Measurements from ENCODE around the gene AMFR.
A peak's percentile ranks its signal among the peaks of the same experiment; 100 is the strongest.

The AMFR gene

GRCh38 chr16:56320056-56320455, 105.3 kb downstream of the AMFR start:
- Histone ChIP-seq H3K79me1 (ENCODE audit: low read length) (no peaks in the 10 kb centered on the region), H3K79me2 (ENCODE audit: control insufficient read depth, insufficient read depth, low read length, poor library complexity) (no peaks in the 10 kb centered on the region), H3K4me2 (ENCODE audit: low read length) (no peak overlapping the region), H3K23ac (ENCODE audit: low read length) (no peak overlapping the region), H3K18ac (ENCODE audit: low read length) (no peak overlapping the region), H3K27ac (ENCODE audit: low read depth, low read length) (no peak overlapping the region), H3K36me3 (ENCODE audit: control insufficient read depth in 1 of 2, insufficient read depth in 2 of 2, low read length in 2 of 2) (no peaks in the 10 kb centered on the region), H3K4me3 (ENCODE audit: low read depth, low read length) (no peak overlapping the region), H4K12ac (ENCODE audit: low read depth, low read length) (no peak overlapping the region), H3K9me3 (ENCODE audit: insufficient read depth, low read depth, low read length) (no peaks in the 10 kb centered on the region), H3K4me1 (ENCODE audit: control insufficient read depth in 1 of 2, insufficient read depth in 2 of 2, low read length in 2 of 2) (peaks cover 6 to 12% of the 10 kb centered on the region in 2 experiments), H2AK5ac (ENCODE audit: low read length) (no peak overlapping the region), H3K27me3 (ENCODE audit: insufficient read depth, low read length) (no peaks in the 10 kb centered on the region), H3K9ac (ENCODE audit: low read length) (no peak overlapping the region), H2BK120ac (ENCODE audit: insufficient read depth, low read length, poor library complexity) (no peak overlapping the region), H2BK12ac (ENCODE audit: low read length) (no peak overlapping the region), H4K8ac (ENCODE audit: low read depth, low read length) (no peak overlapping the region), H4K91ac (ENCODE audit: low read depth, low read length) (no peak overlapping the region), H3K4ac (ENCODE audit: low read depth, low read length) (no peak overlapping the region), H2BK5ac (ENCODE audit: low read depth, low read length, poor library complexity) (no peak overlapping the region), H2AFZ (ENCODE audit: insufficient read depth, low read length, poor library complexity) (no peak overlapping the region), H3K14ac (ENCODE audit: low read length) (no peak overlapping the region)
- no peak for DNase-seq
- WGBS (ENCODE audit: extremely low coverage, insufficient coverage, insufficient read length), result no CpG with 5 or more reads among the region's 8 CpGs

- Histone ChIP-seq H3K9ac (ENCODE audit: low read length) (no peak overlapping the region), H2BK5ac (ENCODE audit: low read depth, low read length, poor library complexity) (no peak overlapping the region), H3K4me1 (ENCODE audit: control insufficient read depth in 1 of 2, insufficient read depth in 2 of 2, low read length in 2 of 2) (peaks cover 5 to 9% of the 10 kb centered on the region in 2 experiments), H3K4me3 (ENCODE audit: low read depth, low read length) (no peak overlapping the region), H3K79me1 (ENCODE audit: low read length) (no peaks in the 10 kb centered on the region), H4K8ac (ENCODE audit: low read depth, low read length) (no peak overlapping the region), H3K27me3 (ENCODE audit: insufficient read depth, low read length) (no peaks in the 10 kb centered on the region), H3K9me3 (ENCODE audit: insufficient read depth, low read depth, low read length) (no peaks in the 10 kb centered on the region), H4K91ac (ENCODE audit: low read depth, low read length) (no peak overlapping the region), H3K4me2 (ENCODE audit: low read length) (no peak overlapping the region), H2BK120ac (ENCODE audit: insufficient read depth, low read length, poor library complexity) (no peak overlapping the region), H3K27ac (ENCODE audit: low read depth, low read length) (no peak overlapping the region), H2BK12ac (ENCODE audit: low read length) (no peak overlapping the region), H3K79me2 (ENCODE audit: control insufficient read depth, insufficient read depth, low read length, poor library complexity) (no peaks in the 10 kb centered on the region), H3K18ac (ENCODE audit: low read length) (no peak overlapping the region), H4K12ac (ENCODE audit: low read depth, low read length) (no peak overlapping the region), H3K23ac (ENCODE audit: low read length) (no peak overlapping the region), H2AFZ (ENCODE audit: insufficient read depth, low read length, poor library complexity) (no peak overlapping the region), H3K14ac (ENCODE audit: low read length) (no peak overlapping the region), H3K36me3 (ENCODE audit: control insufficient read depth in 1 of 2, insufficient read depth in 2 of 2, low read length in 2 of 2) (no peaks in the 10 kb centered on the region), H2AK5ac (ENCODE audit: low read length) (no peak overlapping the region), H3K4ac (ENCODE audit: low read depth, low read length) (no peak overlapping the region)
- no CpG with 5 or more reads among the region's 6 CpGs for WGBS (ENCODE audit: extremely low coverage, insufficient coverage, insufficient read length)
- DNase-seq, result no peak
Observed at GRCh38 chr16:56319376-56319775, 106.0 kb downstream of the AMFR start.

GRCh38 chr16:56318827-56319140, 106.6 kb downstream of the AMFR start:
- Histone ChIP-seq H4K91ac (ENCODE audit: low read depth, low read length) (no peak overlapping the region), H3K14ac (ENCODE audit: low read length) (no peak overlapping the region), H3K4me2 (ENCODE audit: low read length) (no peak overlapping the region), H2AK5ac (ENCODE audit: low read length) (no peak overlapping the region), H3K23ac (ENCODE audit: low read length) (no peak overlapping the region), H2AFZ (ENCODE audit: insufficient read depth, low read length, poor library complexity) (no peak overlapping the region), H3K79me2 (ENCODE audit: control insufficient read depth, insufficient read depth, low read length, poor library complexity) (no peaks in the 10 kb centered on the region), H4K12ac (ENCODE audit: low read depth, low read length) (no peak overlapping the region), H3K9me3 (ENCODE audit: insufficient read depth, low read depth, low read length) (no peaks in the 10 kb centered on the region), H3K18ac (ENCODE audit: low read length) (no peak overlapping the region), H2BK5ac (ENCODE audit: low read depth, low read length, poor library complexity) (no peak overlapping the region), H3K36me3 (ENCODE audit: control insufficient read depth in 1 of 2, insufficient read depth in 2 of 2, low read length in 2 of 2) (no peaks in the 10 kb centered on the region), H3K27ac (ENCODE audit: low read depth, low read length) (no peak overlapping the region), H3K79me1 (ENCODE audit: low read length) (no peaks in the 10 kb centered on the region), H3K4me1 (ENCODE audit: control insufficient read depth in 1 of 2, insufficient read depth in 2 of 2, low read length in 2 of 2) (peaks cover 0 to 3% of the 10 kb centered on the region in 2 experiments), H3K4me3 (ENCODE audit: low read depth, low read length) (no peak overlapping the region), H2BK12ac (ENCODE audit: low read length) (no peak overlapping the region), H3K9ac (ENCODE audit: low read length) (no peak overlapping the region), H4K8ac (ENCODE audit: low read depth, low read length) (no peak overlapping the region), H2BK120ac (ENCODE audit: insufficient read depth, low read length, poor library complexity) (no peak overlapping the region), H3K4ac (ENCODE audit: low read depth, low read length) (no peak overlapping the region), H3K27me3 (ENCODE audit: insufficient read depth, low read length) (no peaks in the 10 kb centered on the region)
- no peak for DNase-seq
- WGBS (ENCODE audit: extremely low coverage, insufficient coverage, insufficient read length), result no CpG with 5 or more reads among the region's 1 CpG

- Histone ChIP-seq H3K23ac (ENCODE audit: low read length) (no peak overlapping the region), H3K27ac (ENCODE audit: low read depth, low read length) (no peak overlapping the region), H3K79me1 (ENCODE audit: low read length) (no peaks in the 10 kb centered on the region), H3K36me3 (ENCODE audit: control insufficient read depth in 1 of 2, insufficient read depth in 2 of 2, low read length in 2 of 2) (no peaks in the 10 kb centered on the region), H2BK120ac (ENCODE audit: insufficient read depth, low read length, poor library complexity) (no peak overlapping the region), H2BK12ac (ENCODE audit: low read length) (peak overlapping the region; percentile 28), H3K4ac (ENCODE audit: low read depth, low read length) (no peak overlapping the region), H4K91ac (ENCODE audit: low read depth, low read length) (peak overlapping the region; percentile 28), H2AFZ (ENCODE audit: insufficient read depth, low read length, poor library complexity) (no peak overlapping the region), H3K9ac (ENCODE audit: low read length) (no peak overlapping the region), H3K18ac (ENCODE audit: low read length) (no peak overlapping the region), H3K27me3 (ENCODE audit: insufficient read depth, low read length) (no peaks in the 10 kb centered on the region), H3K4me3 (ENCODE audit: low read depth, low read length) (no peak overlapping the region), H2AK5ac (ENCODE audit: low read length) (no peak overlapping the region), H3K4me2 (ENCODE audit: low read length) (peak overlapping the region; percentile 63), H2BK5ac (ENCODE audit: low read depth, low read length, poor library complexity) (no peak overlapping the region), H3K9me3 (ENCODE audit: insufficient read depth, low read depth, low read length) (no peaks in the 10 kb centered on the region), H3K4me1 (ENCODE audit: control insufficient read depth in 1 of 2, insufficient read depth in 2 of 2, low read length in 2 of 2) (peaks cover 0 to 3% of the 10 kb centered on the region in 2 experiments), H3K79me2 (ENCODE audit: control insufficient read depth, insufficient read depth, low read length, poor library complexity) (no peaks in the 10 kb centered on the region), H4K8ac (ENCODE audit: low read depth, low read length) (no peak overlapping the region), H4K12ac (ENCODE audit: low read depth, low read length) (no peak overlapping the region), H3K14ac (ENCODE audit: low read length) (no peak overlapping the region)
- no CpG with 5 or more reads among the region's 28 CpGs for WGBS (ENCODE audit: extremely low coverage, insufficient coverage, insufficient read length)
- peak; percentile 66 to 83 for DNase-seq
Observed at GRCh38 chr16:56317998-56318826, 107.1 kb downstream of the AMFR start.
